Measurements from ENCODE around the gene IL24. TPM values are rescaled to one million over a fixed set of nuclear protein-coding genes. Genes with fewer than 3 reads are reported as not detected.

The IL24 gene
- total RNA-seq, 1 experiment from 2014 or later: not detected

DNA sequence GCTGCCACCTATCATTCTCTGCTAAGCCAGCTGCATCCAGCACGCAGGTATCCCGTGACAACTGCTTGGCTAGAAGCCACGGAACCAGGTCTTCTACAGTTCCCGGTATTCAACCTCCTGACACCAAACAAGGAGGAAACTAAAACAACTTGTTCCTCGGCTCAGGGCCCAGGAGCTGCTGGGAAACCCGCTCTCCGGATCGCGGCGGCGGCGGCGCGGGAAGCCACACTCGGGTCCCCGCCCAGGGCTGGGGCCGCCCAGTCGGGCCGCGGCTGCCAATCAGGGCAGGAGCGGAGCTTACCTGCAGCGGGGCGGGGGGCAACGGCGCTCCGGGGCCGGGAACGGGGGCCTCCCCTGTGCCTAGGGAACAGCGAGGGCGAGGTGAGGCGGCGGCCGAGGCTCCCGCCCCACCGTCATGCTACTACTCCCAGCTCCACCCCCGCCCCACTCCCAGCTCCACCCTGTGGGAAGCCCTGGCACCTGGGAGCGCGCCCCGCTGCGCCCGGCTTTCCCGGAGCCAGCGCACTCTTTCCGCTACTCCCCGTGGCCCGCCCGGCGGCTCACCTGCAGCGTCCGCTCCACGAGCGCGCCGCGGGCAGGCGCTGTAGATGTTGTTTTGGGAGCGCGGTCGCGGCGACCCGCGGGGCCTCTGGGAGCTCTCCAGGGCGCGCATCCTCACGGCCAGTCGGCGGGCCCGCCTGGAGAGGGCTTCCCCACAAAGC lies 12.1 kb downstream of the IL24 start:
- peak; percentile 70 to 86 for DNase-seq
- Histone ChIP-seq H3K4me1 (replicated peaks; ENCODE audit: insufficient read depth) (peaks cover 23% of the 10 kb centered on the region), H3K27ac (no peak overlapping the region)

DNA sequence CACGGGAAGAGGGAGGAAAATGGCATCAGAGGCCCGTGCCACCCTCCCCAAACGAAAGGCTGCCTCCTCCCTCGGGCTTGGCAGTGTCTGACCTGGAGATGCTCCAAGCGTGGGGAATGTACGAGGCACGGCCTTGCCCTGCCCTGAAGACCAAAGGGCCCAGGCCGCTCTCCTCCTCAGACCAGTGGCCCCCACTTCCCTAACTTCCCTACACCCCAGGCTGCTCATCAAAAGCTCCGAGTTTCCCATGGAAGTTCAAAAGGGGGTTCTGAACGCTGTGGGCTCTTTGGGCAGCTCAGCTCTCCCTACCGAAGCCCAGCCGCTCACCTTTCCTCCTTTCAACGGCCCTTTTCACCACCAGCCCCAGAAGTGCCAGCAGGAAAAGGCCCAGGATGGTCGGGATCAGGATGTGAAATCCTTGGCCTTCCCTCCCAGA lies 12.7 kb downstream of the IL24 start:
- Histone ChIP-seq H3K4me2 (peak overlapping the region; percentile 71), H3K27ac (no peak overlapping the region), H3K4me1 (replicated peaks; ENCODE audit: insufficient read depth) (peaks cover 19% of the 10 kb centered on the region)

More for the DNA sequence above, 12.1 kb downstream of the IL24 start:
- H3K9me2 ChIP-seq (ENCODE audit: insufficient read depth): no peaks in the 10 kb centered on the region
- H2AFZ ChIP-seq: peak overlapping the region; percentile 77
- no peaks in the 10 kb centered on the region for H3K27me3 ChIP-seq (ENCODE audit: insufficient read depth, low read depth)
- H4K20me1 ChIP-seq (ENCODE audit: insufficient read depth): no peaks in the 10 kb centered on the region
- ChIA-PET CTCF (interaction anchor here (0.6 to 1.8 kb wide), 12 partner anchors 10 to 298 kb away, joined by 3 to 10 read pairs (median 4); partner anchors contain the start of genes EIF2D and PFKFB2), POLR2A (ENCODE audit: unreplicated experiment) (interaction anchor here (0.6 to 0.8 kb wide), 4 partner anchors 116 to 440 kb away, joined by 3 to 5 read pairs (median 4); partner anchors contain the start of gene C1orf116)
- TF ChIP-seq, protein P1, sequence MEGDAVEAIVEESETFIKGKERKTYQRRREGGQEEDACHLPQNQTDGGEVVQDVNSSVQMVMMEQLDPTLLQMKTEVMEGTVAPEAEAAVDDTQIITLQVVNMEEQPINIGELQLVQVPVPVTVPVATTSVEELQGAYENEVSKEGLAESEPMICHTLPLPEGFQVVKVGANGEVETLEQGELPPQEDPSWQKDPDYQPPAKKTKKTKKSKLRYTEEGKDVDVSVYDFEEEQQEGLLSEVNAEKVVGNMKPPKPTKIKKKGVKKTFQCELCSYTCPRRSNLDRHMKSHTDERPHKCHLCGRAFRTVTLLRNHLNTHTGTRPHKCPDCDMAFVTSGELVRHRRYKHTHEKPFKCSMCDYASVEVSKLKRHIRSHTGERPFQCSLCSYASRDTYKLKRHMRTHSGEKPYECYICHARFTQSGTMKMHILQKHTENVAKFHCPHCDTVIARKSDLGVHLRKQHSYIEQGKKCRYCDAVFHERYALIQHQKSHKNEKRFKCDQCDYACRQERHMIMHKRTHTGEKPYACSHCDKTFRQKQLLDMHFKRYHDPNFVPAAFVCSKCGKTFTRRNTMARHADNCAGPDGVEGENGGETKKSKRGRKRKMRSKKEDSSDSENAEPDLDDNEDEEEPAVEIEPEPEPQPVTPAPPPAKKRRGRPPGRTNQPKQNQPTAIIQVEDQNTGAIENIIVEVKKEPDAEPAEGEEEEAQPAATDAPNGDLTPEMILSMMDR (conservative IDR thresholded peaks at IDR 0.05): no peak; the same call in 1 of the 2 replicates
- TF ChIP-seq EZH2 (IDR thresholded peaks at IDR 0.05; ENCODE audit: low read depth): no peak
- no peaks in the 10 kb centered on the region for H3K9me3 ChIP-seq (ENCODE audit: insufficient read depth, low read depth)
- BruUV-seq (replicated peaks): TSS peak; percentile 46
- intact Hi-C loops (cut with micrococcal nuclease; ENCODE audit: unreplicated experiment): no loop called here
- H3K4me3 ChIP-seq: peak overlapping the region; percentile 58
- peak overlapping the region; percentile 71 for H3K4me2 ChIP-seq
- H3F3A ChIP-seq (ENCODE audit: insufficient read depth, low read depth): peaks cover 32% of the 10 kb centered on the region; the same call in 1 of the 2 replicates
- no peaks in the 10 kb centered on the region for H3K79me2 ChIP-seq (ENCODE audit: low read depth)
- no peaks in the 10 kb centered on the region for H3K36me3 ChIP-seq (ENCODE audit: low read depth)

DNA sequence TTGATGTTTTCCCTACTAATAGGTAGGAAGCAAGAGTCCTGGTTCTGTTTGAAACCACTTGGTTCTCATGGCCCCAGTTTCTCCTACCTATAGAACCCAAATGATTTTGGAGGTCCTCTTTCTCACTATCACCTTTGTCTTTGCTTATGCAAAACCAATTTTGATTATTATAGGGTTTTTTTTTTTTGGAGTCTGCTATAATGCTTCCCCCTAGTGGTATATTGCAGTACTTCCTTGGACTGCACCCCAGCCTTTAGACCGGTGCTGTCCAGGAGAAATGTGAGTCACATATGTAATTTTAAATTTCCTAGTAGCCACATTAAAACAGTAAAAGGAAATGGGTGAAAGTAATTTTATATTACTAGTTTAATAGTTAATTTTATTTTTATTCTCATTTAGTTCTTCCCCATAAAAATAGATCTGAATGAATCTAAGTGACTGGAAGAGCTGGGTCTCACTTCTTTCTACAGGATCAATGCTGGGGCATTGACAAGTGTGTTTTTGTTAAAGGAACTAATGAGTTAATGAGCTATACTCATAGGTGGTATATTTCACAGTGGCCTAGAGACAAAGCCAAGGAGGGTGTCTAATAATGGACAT lies 13.9 kb downstream of the IL24 start:
- peaks cover 7% of the 10 kb centered on the region for H3K4me1 ChIP-seq (replicated peaks; ENCODE audit: insufficient read depth)
- no peak overlapping the region for H3K4me3 ChIP-seq
- CTCF ChIA-PET: interaction anchor here (0.9 to 1.2 kb wide), 4 partner anchors 48 to 184 kb away, joined by 3 to 4 read pairs (median 3); no protein-coding TSS in a partner anchor
- no peaks in the 10 kb centered on the region for H3K9me2 ChIP-seq (ENCODE audit: insufficient read depth)
- BruUV-seq (replicated peaks): no TSS peak
- intact Hi-C loops (cut with micrococcal nuclease; ENCODE audit: unreplicated experiment): loop anchor here (1.0 to 5.0 kb wide), 7 partner anchors 46 to 586 kb away; partner anchors contain the start of genes CR1 and IL20
- H3K79me2 ChIP-seq (ENCODE audit: low read depth): no peaks in the 10 kb centered on the region
- no peak overlapping the region for H3K27ac ChIP-seq
- no peak overlapping the region for H2AFZ ChIP-seq
- H3K36me3 ChIP-seq (ENCODE audit: low read depth): no peaks in the 10 kb centered on the region
- peaks cover 21% of the 10 kb centered on the region; the same call in 1 of the 2 replicates for H3F3A ChIP-seq (ENCODE audit: insufficient read depth, low read depth)
- DNase-seq: peak; percentile 25 to 53
- POLR2A ChIA-PET (ENCODE audit: unreplicated experiment): no interaction called here
- H3K27me3 ChIP-seq (ENCODE audit: insufficient read depth, low read depth): no peaks in the 10 kb centered on the region
- no peak for TF ChIP-seq EZH2 (IDR thresholded peaks at IDR 0.05; ENCODE audit: low read depth)
- TF ChIP-seq, protein P1 (conservative IDR thresholded peaks at IDR 0.05): peak; percentile 90
- H3K4me2 ChIP-seq: no peak overlapping the region
- H4K20me1 ChIP-seq (ENCODE audit: insufficient read depth): no peaks in the 10 kb centered on the region
- no peaks in the 10 kb centered on the region for H3K9me3 ChIP-seq (ENCODE audit: insufficient read depth, low read depth)

More for the DNA sequence above, 12.7 kb downstream of the IL24 start:
- peaks cover 28% of the 10 kb centered on the region; the same call in 1 of the 2 replicates for H3F3A ChIP-seq (ENCODE audit: insufficient read depth, low read depth)
- ChIA-PET CTCF (interaction anchor here (0.8 to 1.8 kb wide), 6 partner anchors 15 to 175 kb away, joined by 3 to 7 read pairs (median 4); partner anchors contain the start of gene PFKFB2), POLR2A (ENCODE audit: unreplicated experiment) (interaction anchor here (0.6 to 0.7 kb wide), 2 partner anchors 115 to 440 kb away, joined by 3 read pairs; no protein-coding TSS in a partner anchor)
- no peak for DNase-seq
- BruUV-seq (replicated peaks): no TSS peak
- H3K79me2 ChIP-seq (ENCODE audit: low read depth): no peaks in the 10 kb centered on the region
- H3K9me2 ChIP-seq (ENCODE audit: insufficient read depth): no peaks in the 10 kb centered on the region
- H4K20me1 ChIP-seq (ENCODE audit: insufficient read depth): no peaks in the 10 kb centered on the region
- H3K4me3 ChIP-seq: peak overlapping the region; percentile 58
- TF ChIP-seq, protein P1 (conservative IDR thresholded peaks at IDR 0.05): no peak
- TF ChIP-seq EZH2 (IDR thresholded peaks at IDR 0.05; ENCODE audit: low read depth): no peak
- no peaks in the 10 kb centered on the region for H3K27me3 ChIP-seq (ENCODE audit: insufficient read depth, low read depth)
- no peaks in the 10 kb centered on the region for H3K9me3 ChIP-seq (ENCODE audit: insufficient read depth, low read depth)
- H2AFZ ChIP-seq: peak overlapping the region; percentile 77
- intact Hi-C loops (cut with micrococcal nuclease; ENCODE audit: unreplicated experiment): loop anchor here (2.0 to 5.0 kb wide), 6 partner anchors 45 to 587 kb away; partner anchors contain the start of genes CR1 and IL20
- no peaks in the 10 kb centered on the region for H3K36me3 ChIP-seq (ENCODE audit: low read depth)

All from PC-9 (cell line).